GM19328 (cell line): ENCODE results near the gene CLBA1.
"Not testable (repeated sequence)": the region's sequence is repeated elsewhere in the genome, so short reads cannot be mapped to it uniquely, and the experiment has no call there.

Experiments
- ATAC-seq: cut with Tn5 transposase; IDR thresholded peaks from one replicate; pipeline ENCODE4 v1.9.1; 2021; ENCODE audit warnings: mild to moderate bottlenecking, moderate library complexity; ENCODE audit not compliant: unreplicated experiment

CLBA1 gene

GRCh38 chr14:105022276-105022670, 36.7 kb downstream of the CLBA1 start:
- ATAC-seq: no peak

- no peak for ATAC-seq
Measured at GRCh38 chr14:105023144-105023543, 37.6 kb downstream of the CLBA1 start.

GRCh38 chr14:105023791-105024480, 38.3 kb downstream of the CLBA1 start:
- ATAC-seq: no peak

- ATAC-seq: no peak
Measured at GRCh38 chr14:105025429-105025828, 39.8 kb downstream of the CLBA1 start.

GRCh38 chr14:105026033-105026785, 40.6 kb downstream of the CLBA1 start:
- ATAC-seq: no peak

DNA sequence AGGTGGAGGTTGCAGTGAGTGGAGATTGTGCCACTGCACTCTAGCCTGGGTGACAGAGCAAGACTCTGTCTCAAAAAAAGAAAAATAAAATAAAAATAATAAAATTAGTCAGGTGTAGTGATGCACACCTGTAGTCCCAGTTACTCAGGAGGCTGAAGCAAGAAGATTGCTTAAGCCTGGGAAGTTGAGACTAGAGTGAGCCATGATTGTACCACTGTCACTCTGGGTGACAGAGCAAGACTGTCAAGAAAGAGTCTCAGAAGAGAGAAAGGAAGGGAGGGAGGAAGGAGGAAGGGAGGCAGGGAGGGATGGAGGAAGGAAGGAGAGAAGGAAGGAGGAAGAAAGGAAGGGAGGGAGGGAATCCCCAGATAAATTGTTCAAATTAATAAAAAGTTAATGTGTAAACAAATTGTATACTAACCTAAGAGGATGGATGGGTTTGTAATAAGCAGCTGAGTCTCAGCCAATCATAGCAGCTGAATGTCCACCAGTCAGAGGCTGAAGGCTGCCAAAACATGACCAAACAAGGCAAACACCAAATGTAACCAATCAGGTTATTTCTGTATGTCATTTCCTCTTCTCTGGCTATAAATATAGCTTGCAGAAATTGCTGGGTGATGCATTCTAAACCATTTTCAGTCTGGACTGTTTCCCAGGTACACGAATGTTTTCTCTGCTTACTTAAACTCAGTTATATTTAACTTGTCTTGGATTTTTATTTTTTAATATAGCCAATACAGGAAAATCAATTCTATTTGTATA, 41.4 kb downstream of the CLBA1 start:
- no peak for ATAC-seq

GRCh38 chr14:105027718-105028117, 42.1 kb downstream of the CLBA1 start:
- ATAC-seq: not testable (repeated sequence)

DNA sequence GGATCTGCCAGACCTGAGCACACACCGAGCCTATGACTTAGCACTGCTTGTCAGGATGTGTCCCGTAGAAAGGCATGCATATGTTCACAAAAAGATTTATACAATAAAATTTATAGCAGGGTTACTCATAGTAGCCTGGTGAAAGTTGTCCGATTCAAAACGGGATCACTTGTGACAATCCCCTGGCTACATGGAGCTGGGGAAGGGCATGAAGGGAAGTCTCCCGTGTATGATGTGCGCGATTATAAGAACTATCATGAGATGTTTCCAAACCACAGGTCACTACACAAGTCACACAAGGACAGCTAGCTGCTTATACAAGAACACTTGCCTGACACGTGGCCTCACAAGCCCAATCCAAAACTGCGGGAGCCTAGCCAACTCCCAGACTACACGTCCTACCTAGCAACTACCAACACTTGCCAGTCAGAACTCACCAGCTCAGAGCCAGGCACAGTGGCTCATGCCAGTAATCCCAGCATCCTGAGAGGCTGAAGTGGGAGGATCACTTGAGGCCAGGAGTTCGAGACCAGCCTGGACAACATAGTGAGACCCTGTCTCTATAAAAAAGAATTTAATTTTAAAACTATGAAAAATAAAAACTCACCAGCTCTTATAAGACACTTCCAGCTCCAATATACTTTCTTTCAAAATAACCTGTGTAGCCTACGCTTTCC, 42.8 kb downstream of the CLBA1 start:
- ATAC-seq: no peak

DNA sequence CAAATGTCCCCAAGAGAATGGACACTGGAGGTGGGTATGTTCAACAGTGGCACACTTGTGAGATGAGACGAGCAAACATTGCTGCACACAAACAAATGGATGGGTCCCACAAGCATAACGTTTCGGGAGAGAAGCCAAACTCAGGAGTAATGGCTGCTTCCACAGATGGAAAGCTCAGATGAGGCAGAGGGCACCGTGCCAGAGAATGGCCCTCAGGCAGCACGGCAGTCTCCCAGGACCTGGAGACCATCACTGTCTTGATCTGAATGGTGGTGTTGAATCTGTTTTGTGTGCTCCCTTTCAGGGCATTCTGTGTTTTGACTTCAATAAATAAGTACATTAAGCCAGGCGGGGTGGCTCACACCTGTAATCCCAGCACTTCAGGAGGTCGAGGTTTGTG, 43.8 kb downstream of the CLBA1 start:
- ATAC-seq: no peak

DNA sequence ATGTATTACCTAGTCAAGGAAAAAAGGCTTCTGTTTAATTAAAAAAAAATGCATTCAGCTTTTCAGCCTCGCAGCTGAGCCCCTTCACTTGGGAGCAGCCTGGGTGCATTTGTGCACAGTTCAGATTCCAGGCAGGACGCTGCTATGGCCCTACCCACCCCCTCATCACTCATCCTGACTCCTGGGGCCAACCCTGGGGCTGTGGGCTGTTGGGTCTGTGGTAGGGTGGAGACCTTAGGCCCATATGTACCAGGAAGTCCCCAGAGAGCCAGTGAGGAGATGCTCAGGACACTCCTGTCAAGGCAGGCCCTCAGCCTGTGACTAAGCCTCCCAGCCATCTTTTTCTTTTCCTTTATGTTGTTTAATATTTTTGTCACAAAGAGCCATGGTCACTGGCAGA, 44.6 kb downstream of the CLBA1 start:
- no peak for ATAC-seq

- ATAC-seq: no peak
Measured at GRCh38 chr14:105030836-105031396, 45.3 kb downstream of the CLBA1 start.

DNA sequence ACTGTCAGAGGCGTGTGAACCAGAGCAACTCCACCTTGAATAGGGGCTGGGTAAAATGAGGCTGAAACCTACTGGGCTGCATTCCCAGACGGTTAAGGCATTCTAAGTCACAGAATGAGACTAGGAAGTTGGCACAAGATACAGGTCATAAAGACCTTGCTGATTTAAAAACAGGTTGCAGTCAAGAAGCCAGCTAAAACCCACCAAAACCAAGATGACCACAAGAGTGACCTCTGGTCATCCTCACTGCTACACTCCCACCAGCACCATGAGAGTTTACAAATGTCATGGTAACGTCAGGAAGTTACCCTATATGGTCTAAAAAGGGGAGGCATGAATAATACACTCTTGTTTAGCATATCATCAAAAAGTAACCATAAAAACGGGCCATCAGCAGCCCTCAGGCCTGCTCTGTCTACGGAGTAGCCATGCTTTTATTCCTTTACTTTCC, 46.9 kb downstream of the CLBA1 start:
- ATAC-seq: not testable (repeated sequence)

GRCh38 chr14:105033412-105033900, 47.9 kb downstream of the CLBA1 start:
- not testable (repeated sequence) for ATAC-seq

- no peak for ATAC-seq
Measured at GRCh38 chr14:105034315-105035039, 48.9 kb downstream of the CLBA1 start.

- not testable (repeated sequence) for ATAC-seq
Measured at GRCh38 chr14:105035616-105036015, 50.0 kb downstream of the CLBA1 start.

GRCh38 chr14:105039458-105040205, 54.0 kb downstream of the CLBA1 start:
- ATAC-seq: no peak

GRCh38 chr14:105041841-105042765, 56.5 kb downstream of the CLBA1 start:
- ATAC-seq: no peak

DNA sequence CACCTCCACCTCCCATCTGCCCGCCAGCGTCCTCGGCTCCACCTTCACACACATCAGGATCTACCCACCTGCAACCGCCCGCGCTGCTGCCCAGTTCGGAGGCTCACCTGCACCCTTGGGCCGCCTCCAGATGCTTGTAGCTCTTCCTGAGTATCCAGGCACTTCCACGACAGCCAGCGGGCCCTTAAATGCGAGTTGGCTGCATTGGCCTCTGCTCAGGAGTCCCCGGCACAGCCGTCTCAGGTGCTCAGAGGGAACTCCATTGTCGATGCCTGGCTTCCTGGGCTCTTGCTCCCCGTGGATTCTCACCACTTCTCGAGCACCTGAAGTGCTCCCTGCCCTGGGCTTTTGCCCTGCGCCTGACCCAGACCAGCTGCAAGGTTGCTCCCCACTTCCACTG, 57.2 kb downstream of the CLBA1 start:
- ATAC-seq: no peak
